HEK293 (cell line): ENCODE results near the gene IL12B.

Experiments used
- ZNF23 ChIP-seq: fragments of 450-650 bp; formaldehyde crosslinking; IDR thresholded peaks from 2 replicates; pipeline ENCODE4 v1.5.1; 2016; ENCODE audit warnings: missing biosample characterization, missing genetic modification characterization, borderline replicate concordance
- ZNF707 ChIP-seq: fragments of 450-650 bp; formaldehyde crosslinking; IDR thresholded peaks from 2 replicates; pipeline ENCODE4 v1.5.1; 2016; ENCODE audit warnings: missing biosample characterization, missing genetic modification characterization

DNA sequence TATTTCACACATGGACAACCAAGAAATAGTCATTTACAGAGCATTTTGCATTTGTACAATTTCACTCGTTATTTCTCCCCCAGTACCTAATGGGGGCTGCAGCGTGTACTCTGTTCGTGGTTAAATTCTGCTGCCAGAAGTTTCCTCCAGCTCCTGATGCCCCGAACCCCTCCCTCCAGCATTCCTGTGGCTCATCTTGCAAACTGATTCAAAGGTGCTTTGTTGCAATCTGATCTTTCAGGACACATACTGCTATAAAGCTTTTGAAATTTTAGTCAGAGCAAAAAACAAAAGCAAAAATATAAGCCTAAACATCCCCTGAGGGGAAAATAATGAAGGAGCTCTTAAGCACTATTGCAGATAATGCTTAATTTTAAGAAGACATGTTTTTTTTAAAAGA is 39.5 kb downstream of the IL12B start:
- TF ChIP-seq ZNF23 (tag by site-specific recombination) (no peak), ZNF707 (no peak)
